HG02763 (cell line): ENCODE results near the gene GATD1.

ENCODE experiments used
- ATAC-seq: cut with Tn5 transposase; IDR thresholded peaks from one replicate; pipeline ENCODE4 v1.9.1; 2021; ENCODE audit warnings: mild to moderate bottlenecking, moderate library complexity; ENCODE audit not compliant: unreplicated experiment

The GATD1 gene

GRCh38 chr11:777288-778255 lies at the start of gene GATD1:
TSS of gene GATD1 (minus strand) at chr11:777487. CDS start at chr11:777462, 25 bp downstream.
- peak; percentile 79 for ATAC-seq

GRCh38 chr11:826836-827145 lies 49.5 kb upstream of the GATD1 start:
- ATAC-seq, result no peak

- ATAC-seq, result no peak
These were observed 48.9 kb upstream of the GATD1 start for GRCh38 chr11:826227-826621.

GRCh38 chr11:825366-826226 lies 48.3 kb upstream of the GATD1 start:
- ATAC-seq, result no peak

- ATAC-seq, result no peak
These were observed 47.7 kb upstream of the GATD1 start for GRCh38 chr11:824942-825341.

- no peak for ATAC-seq
These were observed 47.1 kb upstream of the GATD1 start for GRCh38 chr11:824292-824880.

GRCh38 chr11:823441-824291 lies 46.4 kb upstream of the GATD1 start:
- no peak for ATAC-seq

GRCh38 chr11:821512-822371 lies 44.5 kb upstream of the GATD1 start:
- ATAC-seq, result no peak

GRCh38 chr11:820655-821511 lies 43.6 kb upstream of the GATD1 start:
- ATAC-seq, result no peak

GRCh38 chr11:819943-820649 lies 42.8 kb upstream of the GATD1 start:
- peak; percentile 52 for ATAC-seq

GRCh38 chr11:819129-819931 lies 42.0 kb upstream of the GATD1 start:
- peak; percentile 63 for ATAC-seq

- no peak for ATAC-seq
These were observed 41.3 kb upstream of the GATD1 start, which contains the start of gene PNPLA2 for GRCh38 chr11:818396-819128. TSS of gene PNPLA2 (plus strand) at chr11:818914. CDS start at chr11:819719, 805 bp downstream.

- ATAC-seq, result no peak
These were observed 39.1 kb upstream of the GATD1 start for GRCh38 chr11:816433-816779.

- no peak for ATAC-seq
These were observed 38.6 kb upstream of the GATD1 start for GRCh38 chr11:815675-816432.

- no peak for ATAC-seq
These were observed 36.3 kb upstream of the GATD1 start for GRCh38 chr11:813456-814096.
